Measurements from ENCODE around the gene CEMIP. TPM values are rescaled to one million over a fixed set of nuclear protein-coding genes. Genes with fewer than 3 reads are reported as not detected.

The CEMIP gene
- 466 and 586 TPM in 2 replicates for total RNA-seq

GRCh38 chr15:80778964-80779657 is at the start of gene CEMIP:
CEMIP (plus strand) TSS chr15:80779370; CDS start chr15:80873880, 94,510 bp downstream.

GRCh38 chr15:80989518-80990478 is 210.6 kb downstream of the CEMIP start, which contains the start of gene MESD:
MESD (minus strand) TSS chr15:80989819; CDS start chr15:80989791, 28 bp downstream.

DNA sequence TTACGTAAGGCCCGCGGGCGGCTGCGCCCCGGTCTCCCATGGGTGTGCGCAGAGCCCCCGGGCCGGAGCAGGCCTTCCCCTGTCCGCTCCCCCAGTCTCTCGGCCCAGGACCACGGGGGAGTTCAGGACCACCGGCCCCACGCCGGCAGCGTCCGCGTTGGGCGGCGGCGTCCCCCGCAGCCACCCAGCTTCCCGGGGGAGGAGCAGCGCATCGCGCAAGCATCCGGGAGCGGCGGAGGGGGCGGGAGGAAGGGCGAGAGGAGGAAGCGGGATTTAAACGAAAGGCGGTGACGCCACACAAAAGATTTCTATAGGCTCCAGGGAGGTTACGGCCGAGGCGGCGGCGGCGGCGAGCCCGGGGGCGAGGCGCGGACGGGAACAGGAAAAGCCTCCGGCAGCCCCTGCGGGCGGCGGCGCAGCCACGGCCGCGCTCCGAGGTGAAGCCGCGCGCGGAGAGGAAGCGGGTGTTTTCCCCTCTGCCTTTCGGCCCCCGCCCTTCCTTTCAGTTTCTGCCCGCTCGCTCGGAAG is 221.5 kb downstream of the CEMIP start, which contains the start of gene TLNRD1:
TLNRD1 (plus strand) TSS at position 300 of the 528 bp plus-strand sequence. CDS start 1,349 bp downstream, outside the sequence.

Other genes starting within 250 kb of the CEMIP start
- 12.1 and 16.1 TPM in 2 replicates for gene ABHD17C, start 84.1 kb upstream of the CEMIP start, total RNA-seq
- 18.2 and 20.1 TPM in 2 replicates for gene MESD, start 210.4 kb downstream of the CEMIP start, total RNA-seq
- gene TLNRD1, start 221.6 kb downstream of the CEMIP start, total RNA-seq = 2.1 and 2.8 TPM in 2 replicates